HG03520 (cell line): ENCODE results near the gene FAM149A.

Source experiments
- ATAC-seq: cut with Tn5 transposase; IDR thresholded peaks from one replicate; pipeline ENCODE4 v1.9.1; 2021; ENCODE audit warnings: mild to moderate bottlenecking, moderate library complexity; ENCODE audit not compliant: unreplicated experiment

Gene FAM149A

DNA sequence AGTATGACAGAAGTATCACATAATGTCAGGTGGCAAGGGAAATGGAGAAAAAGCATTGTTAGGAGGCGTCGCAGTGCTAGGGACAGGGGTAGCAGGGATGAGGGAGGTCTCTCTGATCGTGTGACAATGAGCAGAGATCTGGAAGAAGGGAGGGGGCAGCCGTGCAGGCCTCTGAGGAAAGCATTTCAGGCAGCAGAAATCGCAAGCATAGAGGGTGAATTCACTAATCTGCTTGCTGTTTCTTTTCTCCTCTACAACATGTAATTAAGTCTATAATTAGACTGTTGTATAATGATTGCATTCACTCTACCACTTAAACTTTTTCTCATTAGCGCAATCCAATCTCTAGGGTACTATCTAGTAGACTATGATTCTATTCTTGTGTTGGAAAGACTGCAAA lies 96.0 kb downstream of the FAM149A start:
- ATAC-seq: no peak

DNA sequence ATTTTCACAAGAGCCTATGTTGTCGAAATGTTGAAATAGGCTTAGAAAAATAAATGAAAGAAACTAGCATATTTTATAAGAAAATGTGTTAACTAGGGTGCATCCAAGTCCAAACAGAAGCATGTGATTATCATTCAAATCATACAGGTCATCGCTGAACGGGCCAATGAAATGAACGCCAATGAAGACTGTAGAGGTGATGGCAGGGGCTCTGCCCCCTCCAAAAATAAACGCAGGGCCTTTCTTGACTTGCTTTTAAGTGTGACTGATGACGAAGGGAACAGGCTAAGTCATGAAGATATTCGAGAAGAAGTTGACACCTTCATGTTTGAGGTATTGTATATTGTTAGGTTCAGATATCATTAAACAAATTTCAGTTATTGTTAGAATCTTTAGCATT lies 96.5 kb downstream of the FAM149A start:
- no peak for ATAC-seq

DNA sequence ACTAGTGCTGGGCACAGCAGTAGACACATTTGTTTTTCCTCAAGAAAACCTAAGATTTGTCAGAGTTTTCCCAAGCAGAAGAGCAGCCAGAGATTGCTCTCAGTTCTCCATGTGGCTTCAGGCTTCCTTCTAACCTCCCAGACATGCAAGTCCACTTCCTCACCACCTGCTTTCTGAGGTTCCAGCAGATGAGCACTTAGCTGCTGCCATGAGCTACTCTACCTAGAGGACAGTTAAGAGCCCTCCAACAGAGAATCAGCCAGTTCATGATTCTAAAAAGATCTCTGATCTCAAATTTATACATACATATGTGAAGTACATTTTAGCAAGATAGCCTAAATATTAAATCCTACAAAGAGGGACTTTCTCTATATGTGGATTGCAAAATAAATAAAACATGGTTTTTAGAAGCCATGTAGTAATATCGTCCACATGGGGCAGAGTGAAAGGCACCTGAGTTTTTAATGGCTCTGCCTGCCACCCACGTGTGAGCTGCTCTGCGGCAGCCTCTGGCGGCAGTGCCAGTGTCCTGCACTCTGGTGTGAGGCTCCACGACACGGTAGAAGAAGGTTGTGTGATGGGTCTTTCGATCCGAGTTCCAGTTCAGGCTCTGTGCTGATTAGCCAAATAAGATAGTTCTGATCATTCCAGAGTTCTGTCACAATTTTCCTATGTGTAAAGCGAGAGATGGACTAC lies 97.2 kb downstream of the FAM149A start:
- ATAC-seq: peak; percentile 99

DNA sequence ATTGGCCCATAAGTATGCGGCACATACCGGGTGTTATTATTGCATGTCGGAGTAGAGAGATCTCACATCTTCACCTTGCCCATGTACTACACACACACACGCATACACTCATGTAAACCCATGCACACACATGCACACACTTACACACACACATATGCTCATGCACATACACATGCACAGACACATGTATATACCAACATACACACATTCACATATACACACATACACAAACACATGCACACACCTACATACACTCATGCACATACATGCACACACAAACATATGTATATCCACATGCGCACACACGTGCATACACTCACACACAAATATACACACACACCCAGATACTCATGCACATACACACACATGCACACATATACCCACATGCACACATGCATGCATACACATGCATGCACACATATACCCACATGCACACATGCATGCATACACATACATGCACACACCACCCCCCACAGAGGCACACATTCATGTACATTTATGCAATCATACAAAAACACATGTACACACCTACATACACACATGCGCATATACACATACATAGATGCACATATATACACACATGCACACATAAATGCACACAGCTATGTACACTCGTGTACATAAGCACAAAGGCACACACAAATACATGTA lies 98.1 kb downstream of the FAM149A start:
- ATAC-seq: no peak

DNA sequence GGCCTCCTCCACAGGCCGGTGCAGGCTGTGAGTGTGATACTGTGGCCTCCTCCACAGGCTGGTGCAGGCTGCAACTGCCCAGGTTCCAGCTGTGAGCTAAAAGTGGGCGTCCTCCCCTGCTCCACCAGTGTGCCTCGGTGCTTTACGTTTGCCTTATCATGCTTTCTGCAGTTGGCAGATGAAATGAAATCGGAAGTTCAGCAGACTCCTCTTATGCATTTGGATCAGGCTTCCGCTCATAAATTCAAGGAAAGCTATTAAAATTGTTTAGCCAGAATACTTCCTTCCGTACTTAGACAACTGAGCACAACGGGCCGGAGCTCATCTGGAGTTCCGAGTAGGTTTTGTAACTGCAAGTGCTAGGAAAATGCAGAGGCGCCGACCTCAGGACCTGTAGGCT lies 98.9 kb downstream of the FAM149A start:
- ATAC-seq: no peak

DNA sequence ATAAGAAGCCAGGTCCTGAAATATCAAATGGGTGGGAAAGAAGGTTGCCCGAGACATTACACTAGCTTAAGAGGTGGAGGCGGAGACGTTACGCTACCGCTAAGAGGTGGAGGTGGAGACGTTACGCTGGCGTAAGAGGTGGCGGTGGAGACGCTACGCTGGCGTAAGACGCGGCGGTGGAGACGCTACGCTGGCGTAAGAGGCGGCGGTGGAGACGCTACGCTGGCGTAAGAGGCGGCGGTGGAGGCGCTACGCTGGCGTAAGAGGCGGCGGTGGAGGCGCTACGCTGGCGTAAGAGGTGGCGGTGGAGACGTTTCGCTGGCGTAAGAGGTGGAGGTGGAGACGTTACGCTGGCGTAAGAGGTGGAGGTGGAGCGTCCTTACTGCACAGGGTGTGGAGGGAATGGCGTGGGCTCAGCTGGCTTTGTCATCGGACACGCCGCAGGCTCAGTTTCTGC lies 99.6 kb downstream of the FAM149A start:
- ATAC-seq: no peak

DNA sequence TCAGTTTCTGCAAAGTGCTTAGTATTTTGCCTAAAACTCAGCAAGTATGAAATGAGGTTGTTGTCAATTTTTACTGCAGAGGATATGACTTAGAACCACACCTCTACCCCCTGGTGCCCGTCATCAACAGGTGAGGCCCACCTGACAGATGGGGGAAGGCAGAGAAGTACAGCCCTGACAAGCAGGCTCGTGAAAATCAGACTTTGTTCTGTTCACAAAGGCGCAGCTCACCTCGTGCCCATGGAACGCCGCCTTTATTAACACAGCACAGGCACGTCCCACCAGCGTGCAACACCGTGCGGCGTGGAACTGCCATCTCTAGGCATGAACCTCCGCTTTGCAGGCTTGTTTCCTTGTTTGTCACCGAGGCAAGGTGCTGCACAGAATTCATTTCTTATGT lies 100.2 kb downstream of the FAM149A start:
- ATAC-seq: no peak

DNA sequence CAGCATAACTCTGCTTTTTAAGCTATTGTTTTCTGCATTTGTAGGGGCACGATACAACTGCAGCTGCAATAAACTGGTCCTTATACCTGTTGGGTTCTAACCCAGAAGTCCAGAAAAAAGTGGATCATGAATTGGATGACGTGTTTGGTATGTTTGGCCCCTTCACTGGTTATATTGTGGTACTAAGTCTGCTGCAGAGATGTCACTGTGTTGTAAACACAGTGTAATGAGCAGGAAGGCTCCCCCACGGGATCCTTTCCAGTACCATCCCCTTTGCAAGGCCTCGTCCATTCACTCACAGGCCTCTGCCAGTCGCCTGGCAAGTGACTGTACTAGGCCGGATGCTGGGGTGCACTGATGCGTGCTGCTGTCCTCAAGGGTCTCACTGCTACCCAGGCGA lies 100.7 kb downstream of the FAM149A start:
- no peak for ATAC-seq

DNA sequence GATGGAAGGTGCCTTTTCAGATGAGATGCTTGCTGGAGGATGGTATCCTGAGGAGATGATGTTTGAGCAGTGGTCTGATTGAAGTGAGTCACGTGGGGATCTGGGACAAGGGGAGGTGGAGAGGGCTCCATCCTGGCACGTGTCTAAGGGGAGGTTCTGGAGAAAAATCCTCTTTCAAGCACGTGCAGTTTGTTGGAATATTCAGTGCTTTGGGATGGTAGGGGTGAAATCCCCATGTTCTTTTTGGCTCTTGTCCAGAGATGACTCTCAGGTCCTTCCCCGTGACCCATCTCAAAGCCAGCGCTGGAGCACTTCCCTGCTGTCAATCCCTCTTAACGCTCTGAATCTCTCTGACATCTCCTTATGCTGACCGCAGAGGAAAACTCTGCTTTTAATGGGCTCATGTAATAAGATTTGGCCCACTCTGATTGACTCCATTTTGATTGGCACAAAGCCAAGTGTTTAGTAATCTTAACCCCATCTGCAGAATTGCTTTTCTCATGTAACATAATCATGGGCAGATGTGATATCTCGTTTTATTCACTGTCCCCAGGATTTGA lies 112.0 kb downstream of the FAM149A start:
- no peak for ATAC-seq

DNA sequence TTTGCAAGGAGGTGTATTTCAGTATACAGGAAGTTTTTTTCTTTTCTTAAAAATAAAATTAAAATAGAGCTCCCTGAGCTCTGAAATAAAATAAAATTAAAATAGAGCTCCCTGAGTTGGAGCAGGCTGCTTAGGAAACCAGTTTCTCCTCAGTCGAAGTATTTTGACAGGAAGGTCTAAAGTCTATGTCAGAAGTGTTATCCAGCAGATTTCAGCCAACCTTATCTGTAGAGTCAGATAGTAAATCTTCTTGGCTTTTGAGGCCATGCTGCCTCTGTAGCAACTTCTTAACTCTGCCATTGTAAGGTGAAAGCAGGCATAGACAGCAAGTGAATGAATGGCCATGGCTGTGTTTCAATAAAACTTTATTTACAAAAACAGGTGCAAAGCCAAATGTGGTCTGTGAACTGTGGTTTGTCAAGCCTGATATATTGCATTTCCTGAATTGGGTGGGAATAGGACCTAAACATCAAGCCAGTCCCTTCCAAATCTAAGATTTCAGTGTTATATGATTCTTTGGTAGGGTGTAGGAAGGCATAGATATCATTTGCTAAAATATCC lies 113.3 kb downstream of the FAM149A start:
- ATAC-seq: no peak

DNA sequence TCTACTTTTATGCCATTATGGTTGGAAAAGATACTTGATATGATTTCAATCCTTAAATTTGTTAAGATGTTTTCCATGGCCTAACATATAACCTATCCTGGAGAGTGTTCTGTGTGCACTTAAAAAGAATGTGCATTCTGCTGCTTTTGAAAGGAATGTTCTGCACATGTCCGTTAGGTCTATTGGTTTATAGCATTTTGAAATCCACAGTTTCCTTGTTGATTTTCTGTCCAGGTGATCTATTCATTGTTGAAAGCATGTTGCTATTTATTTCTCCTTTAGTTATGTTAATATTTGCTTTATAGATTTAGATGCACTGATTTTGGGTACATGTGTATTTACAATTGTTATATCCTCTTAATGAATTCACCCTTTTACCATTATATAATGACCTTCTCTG lies 117.1 kb downstream of the FAM149A start:
- ATAC-seq: no peak
